GM18909 (cell line): ENCODE results near the gene TIGAR.

Experiments used
- ATAC-seq: cut with Tn5 transposase; IDR thresholded peaks from one replicate; pipeline ENCODE4 v1.9.1; 2021; ENCODE audit warnings: mild to moderate bottlenecking; ENCODE audit not compliant: unreplicated experiment, poor library complexity

Gene TIGAR, protein sequence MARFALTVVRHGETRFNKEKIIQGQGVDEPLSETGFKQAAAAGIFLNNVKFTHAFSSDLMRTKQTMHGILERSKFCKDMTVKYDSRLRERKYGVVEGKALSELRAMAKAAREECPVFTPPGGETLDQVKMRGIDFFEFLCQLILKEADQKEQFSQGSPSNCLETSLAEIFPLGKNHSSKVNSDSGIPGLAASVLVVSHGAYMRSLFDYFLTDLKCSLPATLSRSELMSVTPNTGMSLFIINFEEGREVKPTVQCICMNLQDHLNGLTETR

DNA sequence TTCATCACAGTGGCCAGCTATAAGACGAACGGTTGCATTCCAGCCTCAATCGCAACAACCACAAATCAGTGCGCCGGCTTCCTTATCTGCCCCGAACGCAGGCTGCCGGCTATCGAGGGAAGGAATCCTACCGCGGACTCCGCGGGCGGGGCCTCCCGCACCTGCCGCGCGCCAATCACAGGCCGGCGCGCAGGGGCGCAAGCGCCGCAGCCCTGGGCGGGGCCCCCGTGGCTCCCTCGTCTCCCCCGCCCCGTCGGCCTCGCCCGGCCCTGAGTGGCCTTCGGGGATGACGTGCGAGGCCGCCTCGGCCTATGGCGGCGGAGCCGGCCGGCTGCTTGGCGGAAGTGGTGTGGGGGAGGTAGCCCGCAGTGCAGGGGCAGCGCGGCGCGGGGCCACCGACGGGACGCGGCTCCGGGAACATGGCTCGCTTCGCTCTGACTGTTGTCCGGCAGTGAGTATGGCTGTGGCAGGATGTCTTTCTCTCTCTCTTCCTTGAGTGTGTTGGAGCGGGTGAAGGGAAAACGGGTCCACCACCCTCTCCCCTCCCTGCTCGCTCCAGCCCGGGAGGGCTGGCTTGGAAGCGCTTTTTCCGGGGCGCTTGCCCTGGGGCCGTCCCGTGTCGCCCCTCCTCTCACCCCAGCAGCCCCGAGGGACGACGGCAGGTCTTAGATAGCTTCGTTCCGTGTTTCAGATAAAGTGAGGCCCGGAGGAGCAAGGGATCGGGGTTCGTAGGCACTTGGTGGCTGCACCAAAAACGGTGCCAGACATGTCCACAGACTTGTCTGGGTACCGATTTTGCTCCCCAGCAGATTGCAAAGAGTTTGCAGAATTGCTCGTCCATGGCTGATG is at the start of gene TIGAR:
Gene TIGAR (plus strand): TSS at position 361 of the 849 bp plus-strand sequence. CDS start 59 bp downstream, at position 420.
- ATAC-seq = peak; percentile 97

DNA sequence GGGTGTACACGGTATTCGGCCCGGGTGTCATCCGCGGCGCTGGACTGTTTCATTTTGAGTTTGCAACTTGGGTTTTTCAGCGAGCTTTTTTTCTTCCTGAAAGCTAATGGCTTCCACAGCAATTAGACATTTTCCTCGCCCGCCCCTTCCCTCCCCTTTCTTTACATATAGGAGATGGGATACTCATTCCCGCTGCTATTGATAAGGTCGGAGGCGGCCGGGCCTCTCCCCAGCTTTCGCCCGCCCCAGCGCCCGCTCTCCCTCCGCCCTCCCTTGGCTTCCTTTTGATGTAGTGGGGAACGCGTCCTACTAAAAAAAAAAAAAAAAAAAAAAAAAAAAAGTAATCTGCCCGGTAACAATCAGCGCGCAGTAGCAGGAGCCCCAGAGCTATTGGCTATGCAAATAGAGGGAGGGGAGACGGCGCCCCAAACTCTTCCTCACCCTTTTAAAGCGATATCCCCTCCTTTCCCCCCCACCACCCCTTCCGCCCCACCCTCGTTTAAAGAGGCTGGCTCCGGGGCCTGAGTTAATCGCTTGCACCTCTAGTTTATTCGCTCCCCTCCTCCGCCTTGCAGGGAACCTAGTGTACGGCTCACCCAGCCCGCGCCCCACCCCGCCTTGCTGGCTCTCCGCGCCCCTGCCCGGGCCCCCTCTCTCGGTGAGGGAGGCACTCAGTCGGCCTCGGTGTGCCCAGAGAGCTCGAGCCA is 49.1 kb upstream of the TIGAR start:
- peak; percentile 57 for ATAC-seq

DNA sequence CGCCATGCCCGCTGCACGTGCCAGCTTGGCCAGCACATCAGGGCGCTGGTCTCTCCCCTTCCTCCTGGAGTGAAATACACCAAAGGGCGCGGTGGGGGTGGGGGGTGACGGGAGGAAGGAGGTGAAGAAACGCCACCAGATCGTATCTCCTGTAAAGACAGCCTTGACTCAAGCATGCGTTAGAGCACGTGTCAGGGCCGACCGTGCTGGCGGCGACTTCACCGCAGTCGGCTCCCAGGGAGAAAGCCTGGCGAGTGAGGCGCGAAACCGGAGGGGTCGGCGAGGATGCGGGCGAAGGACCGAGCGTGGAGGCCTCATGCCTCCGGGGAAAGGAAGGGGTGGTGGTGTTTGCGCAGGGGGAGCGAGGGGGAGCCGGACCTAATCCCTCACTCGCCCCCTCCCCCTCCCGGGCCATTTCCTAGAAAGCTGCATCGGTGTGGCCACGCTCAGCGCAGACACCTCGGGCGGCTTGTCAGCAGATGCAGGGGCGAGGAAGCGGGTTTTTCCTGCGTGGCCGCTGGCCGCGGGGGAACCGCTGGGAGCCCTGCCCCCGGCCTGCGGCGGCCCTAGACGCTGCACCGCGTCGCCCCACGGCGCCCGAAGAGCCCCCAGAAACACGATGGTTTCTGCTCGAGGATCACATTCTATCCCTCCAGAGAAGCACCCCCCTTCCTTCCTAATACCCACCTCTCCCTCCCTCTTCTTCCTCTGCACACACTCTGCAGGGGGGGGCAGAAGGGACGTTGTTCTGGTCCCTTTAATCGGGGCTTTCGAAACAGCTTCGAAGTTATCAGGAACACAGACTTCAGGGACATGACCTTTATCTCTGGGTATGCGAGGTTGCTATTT is 48.4 kb upstream of the TIGAR start:
- ATAC-seq = peak; percentile 3

DNA sequence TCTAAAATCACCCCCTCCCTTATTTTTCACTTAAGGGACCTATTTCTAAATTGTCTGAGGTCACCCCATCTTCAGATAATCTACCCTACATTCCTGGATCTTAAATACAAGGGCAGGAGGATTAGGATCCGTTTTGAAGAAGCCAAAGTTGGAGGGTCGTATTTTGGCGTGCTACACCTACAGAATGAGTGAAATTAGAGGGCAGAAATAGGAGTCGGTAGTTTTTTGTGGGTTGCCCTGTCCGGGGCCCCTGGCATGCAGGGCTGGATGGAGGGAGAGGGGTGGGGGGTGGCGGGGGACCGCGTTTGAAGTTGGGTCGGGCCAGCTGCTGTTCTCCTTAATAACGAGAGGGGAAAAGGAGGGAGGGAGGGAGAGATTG is 47.8 kb upstream of the TIGAR start:
- no peak for ATAC-seq

DNA sequence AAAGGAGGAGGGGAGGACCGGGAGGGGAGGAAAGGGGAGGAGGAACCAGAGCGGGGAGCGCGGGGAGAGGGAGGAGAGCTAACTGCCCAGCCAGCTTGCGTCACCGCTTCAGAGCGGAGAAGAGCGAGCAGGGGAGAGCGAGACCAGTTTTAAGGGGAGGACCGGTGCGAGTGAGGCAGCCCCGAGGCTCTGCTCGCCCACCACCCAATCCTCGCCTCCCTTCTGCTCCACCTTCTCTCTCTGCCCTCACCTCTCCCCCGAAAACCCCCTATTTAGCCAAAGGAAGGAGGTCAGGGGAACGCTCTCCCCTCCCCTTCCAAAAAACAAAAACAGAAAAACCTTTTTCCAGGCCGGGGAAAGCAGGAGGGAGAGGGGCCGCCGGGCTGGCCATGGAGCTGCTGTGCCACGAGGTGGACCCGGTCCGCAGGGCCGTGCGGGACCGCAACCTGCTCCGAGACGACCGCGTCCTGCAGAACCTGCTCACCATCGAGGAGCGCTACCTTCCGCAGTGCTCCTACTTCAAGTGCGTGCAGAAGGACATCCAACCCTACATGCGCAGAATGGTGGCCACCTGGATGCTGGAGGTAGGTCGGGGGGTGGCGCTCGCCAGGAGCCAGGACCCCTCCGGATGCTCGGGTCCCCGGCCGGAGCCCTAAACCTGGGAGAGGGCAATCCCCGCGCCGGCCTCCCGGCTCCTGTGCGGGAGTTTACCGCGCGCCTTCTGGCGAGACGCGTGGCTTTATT is 47.2 kb upstream of the TIGAR start, which contains the start of gene CCND2:
Gene CCND2 (plus strand): TSS at position 111 of the 744 bp plus-strand sequence. CDS start 279 bp downstream, at position 390.
- peak; percentile 22 for ATAC-seq

DNA sequence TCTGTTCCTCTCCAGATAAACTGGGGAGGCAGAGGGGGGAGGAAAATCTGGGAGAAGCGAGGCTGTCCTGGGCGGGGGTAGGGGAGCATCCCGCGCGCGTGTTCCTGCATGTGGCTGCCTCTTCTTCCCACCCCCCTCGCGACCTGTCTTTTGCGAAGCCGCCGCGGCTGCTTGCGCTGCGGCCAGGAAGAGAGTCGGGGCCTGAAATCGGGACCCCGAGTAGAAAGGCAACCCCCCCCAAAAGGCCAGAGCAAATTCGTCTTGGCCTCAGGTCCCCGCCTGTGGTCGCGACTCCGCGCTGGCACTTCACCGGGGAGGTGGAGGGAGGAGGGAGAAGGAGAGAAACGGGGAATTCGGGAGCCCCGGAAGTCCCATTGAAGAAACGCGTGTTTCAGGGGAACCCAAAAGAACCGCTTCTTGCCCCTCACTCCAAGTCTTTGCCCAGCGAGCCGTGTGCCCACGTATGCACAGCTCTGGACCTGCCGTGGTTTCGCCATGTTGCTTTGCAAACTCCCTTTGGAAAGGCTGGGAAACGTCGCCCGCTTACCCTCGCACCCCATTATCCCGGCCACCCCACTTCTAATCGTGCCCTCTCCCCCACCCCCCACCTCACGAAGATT is 46.5 kb upstream of the TIGAR start:
- no peak for ATAC-seq

DNA sequence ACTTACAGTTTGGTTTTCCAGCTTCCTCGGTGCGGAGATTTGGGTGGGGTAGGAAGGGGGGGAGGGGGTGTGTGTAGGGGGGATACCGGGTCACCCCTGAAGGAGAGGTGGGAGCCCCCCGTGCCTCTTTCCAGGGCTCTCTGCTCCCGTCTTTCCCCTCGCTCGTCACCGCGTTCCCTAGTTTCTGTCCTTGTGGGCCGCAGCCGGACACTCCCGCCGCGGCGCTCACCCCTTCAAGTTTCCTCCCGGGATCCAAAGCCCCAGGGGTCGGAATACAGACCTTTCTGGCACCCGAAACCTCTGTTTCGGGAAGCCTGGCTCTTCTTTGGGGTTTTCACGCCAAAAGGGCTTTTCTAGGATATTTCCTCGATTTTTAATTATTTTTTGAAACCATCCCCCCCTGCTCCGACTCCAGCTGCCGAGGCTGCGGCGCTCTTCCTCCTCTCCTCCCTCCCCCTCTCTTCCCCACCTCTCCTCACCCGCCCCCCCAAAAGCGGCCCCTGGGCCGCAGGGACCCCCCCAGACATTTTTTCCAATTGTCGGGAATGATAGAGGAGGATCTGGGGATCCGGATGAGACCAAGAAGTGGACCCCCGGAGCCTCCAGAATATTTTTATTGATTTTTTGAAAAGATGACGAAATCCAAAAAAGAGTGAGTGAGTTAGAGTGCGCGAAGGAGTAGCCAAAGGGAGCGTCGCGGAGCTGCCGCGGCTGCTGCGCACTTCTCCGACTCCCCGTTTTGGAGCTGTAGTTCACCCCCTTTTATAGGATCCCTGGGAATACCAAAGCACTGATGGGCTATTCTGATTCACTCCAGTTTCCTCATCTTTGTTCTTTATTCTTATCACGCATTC is 45.8 kb upstream of the TIGAR start:
- ATAC-seq = no peak

DNA sequence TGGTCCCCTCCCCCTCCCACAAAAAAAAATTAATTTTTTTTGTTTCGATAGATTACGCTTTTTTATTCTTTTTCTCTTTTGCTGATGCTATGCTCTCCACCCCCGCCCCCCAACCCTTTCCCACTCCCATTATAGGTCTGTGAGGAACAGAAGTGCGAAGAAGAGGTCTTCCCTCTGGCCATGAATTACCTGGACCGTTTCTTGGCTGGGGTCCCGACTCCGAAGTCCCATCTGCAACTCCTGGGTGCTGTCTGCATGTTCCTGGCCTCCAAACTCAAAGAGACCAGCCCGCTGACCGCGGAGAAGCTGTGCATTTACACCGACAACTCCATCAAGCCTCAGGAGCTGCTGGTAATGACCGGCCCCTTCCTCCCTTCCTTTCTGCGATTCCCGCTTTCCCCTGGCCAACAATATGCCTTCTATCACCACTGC is 45.1 kb upstream of the TIGAR start:
- ATAC-seq = no peak

DNA sequence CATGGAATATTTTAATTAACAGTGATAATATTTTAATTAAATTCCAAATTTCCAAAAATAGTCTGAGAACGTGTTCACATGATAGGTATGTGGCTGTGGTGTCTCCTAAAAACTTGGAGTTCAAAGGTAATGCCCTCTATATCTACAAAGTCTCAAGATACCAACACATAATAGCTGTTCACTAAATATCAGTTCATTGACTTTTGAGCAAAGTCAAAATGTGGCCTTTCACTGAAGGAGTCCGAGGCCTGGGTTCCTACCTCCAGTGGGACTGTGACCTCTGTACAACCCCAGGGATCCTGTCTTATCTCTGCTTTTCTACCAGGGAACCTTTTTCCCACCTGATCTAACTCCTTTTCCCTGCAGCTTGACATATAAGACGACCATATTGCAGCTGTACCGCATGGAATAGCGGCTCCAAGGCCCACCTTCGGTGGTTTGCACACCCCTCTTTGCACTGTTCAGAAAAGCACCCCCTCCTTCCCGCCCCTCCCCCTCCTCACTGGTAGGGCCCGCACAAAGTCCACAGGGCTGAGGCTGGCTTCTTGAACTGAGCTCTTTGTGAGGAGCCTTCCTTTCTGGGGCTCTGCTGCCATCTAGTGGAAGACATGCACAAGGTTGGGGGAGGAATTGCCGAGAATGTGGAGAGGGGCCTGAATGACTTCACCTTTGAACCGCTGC is 44.3 kb upstream of the TIGAR start:
- ATAC-seq = peak; percentile 38

DNA sequence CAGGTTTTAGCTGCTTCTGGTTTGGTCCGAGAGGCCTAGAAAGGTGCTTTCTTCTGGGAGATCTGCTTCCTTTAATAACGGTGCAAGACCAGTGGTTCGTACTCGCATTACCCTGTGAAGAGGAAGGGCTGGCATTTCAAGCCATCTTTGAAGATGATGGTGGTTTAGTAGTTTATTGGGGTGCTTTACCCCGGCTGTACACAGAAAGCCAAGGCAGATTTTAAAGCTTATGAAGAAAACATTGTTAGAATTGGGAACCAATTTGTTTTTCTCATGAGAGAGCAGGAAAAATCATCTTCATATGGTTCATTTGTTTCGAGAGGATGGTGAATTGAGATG is 43.8 kb upstream of the TIGAR start:
- ATAC-seq = no peak

DNA sequence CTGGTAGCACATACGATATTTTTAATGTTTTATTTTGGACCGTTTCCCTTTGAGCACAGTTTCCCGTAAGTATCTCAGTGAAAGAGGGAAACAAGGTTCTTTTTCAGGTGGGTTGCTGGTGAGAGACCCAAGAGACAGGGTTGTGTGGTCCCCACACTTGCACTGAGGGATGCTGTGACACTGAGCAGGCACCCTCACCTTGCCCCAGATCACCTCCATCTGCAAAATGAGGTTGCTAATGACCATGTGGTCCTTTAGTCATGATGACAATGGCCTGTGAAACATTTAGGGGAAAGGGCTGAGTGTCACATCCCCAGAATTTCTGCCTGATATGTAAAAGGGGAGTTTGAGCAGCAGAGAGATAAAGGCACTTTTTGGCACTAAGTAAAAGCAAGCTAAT is 43.2 kb upstream of the TIGAR start:
- no peak for ATAC-seq

DNA sequence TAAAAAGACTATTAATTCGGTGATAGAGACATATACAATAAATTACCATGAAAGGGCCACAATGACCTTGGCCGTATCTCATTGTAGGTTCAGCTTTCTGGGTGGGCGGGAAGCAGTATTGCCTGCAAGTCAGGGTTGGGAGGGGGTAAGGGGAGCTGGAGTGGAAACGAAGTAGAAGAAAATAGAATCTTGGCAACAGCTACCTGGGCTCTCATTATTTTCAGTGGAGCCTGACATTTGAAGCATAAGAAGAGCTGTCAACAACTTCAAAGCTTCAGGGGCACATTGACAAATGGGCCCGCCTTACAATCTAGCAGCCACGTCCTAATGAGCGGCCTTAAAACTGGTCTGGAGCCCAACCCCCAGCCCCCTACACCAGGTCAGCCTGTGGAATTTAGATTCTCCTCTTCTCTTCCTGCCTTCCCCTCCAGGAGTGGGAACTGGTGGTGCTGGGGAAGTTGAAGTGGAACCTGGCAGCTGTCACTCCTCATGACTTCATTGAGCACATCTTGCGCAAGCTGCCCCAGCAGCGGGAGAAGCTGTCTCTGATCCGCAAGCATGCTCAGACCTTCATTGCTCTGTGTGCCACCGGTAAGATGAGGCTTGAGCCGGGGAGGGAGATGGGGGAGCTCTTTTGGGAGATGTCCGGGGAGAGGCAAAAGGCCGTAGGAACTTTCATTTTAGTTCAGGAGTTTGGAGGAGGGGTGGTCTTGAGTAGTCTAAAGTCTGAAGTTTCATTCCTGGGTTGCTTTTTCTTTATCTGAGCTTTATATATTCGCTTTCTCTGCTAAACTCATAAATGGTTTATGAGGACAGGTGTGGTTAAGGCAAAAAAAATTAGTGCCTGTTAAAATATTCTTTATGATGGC is 42.5 kb upstream of the TIGAR start:
- ATAC-seq = no peak

DNA sequence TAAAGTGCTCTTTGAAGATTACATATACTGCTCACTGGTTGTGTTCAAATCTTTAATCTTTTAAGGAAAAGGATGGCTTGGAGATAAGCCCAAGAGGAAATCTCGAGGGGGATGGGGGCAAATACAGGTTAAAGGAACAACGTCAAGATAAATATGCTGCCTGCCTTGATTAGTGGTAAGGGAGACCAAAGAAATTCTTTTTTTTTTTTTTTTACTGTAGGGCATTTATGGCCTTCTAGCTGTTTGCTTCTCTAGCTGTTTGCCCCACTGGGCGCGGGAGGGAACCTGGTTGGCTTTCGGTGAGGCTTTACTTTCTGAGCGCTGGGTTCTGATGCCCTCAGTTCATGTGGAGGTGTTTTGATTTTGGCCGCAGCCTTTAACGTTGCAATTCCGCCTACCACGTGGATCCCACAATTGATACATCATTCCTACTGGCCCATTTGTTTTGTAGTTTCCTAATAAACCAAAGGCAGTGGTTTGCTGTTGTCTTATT is 41.8 kb upstream of the TIGAR start:
- no peak for ATAC-seq

DNA sequence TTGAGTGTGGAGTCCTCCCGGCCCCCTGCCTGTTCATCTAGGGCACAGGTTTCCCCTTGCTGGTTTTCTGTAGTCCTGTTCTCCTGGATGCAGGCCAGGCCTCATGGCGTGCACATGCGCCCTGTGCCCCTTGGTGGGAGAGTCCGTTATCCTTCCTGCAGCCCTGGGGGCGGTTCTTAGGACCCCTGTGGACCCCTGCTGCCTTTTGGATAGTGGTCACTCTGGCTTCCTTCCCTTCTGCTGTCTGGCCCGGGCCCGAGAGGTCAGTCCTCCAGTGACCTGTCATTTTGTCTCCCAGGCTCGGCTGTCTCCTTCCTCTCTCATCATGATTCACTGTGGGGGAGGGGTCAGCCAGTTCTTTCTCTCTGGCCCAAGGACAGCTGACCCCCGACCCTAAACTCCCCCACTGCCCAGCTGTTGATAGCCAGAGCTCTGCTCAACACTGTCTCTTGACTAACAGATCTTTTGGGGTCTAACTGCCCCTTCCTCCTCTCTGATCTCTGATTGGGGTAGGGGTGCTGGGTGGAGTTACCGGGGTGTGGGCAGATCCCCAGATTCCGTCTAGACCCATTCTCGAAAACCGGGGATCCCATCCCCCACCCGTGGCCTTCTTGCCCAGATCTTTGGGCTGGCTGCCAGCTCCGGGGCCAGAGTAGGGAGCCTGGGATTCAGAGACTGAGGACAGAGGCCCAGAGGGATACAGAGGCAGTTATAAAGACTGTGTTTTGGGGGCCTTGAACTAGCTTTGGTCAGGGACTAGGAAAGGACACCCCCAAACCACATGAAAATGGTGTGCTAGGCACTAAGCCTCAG is 40.5 kb upstream of the TIGAR start:
- no peak for ATAC-seq

DNA sequence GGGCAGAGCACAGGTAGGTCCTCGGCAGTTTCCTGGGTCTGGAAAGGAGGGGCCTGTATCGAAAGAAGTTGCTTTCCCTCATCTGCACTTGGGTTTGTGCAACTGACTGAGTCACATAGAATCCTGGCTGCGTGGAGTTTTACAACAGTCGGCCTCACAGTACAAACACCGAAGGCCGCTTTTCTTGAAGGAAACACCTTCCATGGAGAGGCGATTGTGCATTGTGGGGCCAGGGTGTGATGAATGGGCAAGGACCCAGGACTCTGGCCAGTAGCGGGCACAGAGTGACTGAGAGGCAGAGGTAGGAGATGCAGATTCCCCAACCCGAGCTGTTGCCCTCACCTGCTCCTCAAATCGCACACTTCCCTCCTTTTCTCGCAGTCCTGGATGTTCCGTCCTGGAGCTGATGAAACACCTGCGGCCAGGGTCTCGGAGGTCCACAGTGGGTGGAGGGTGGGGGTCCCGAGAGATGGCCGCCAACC is 39.8 kb upstream of the TIGAR start:
- ATAC-seq = no peak
